Fibroblast of the aortic adventitia (primary cell): Measurements from ENCODE around the gene TAS1R1. TPM values are rescaled to one million over a fixed set of nuclear protein-coding genes. Genes with fewer than 3 reads are reported as not detected.
"Not testable (repeated sequence)": the region's sequence is repeated elsewhere in the genome, so short reads cannot be mapped to it uniquely, and the experiment has no call there.

Experiments used
- DNase-seq: peaks from one replicate; pipeline ENCODE4 v3.0.0-alpha.2; 2010; ENCODE audit warnings: low read depth
- H3K4me3 ChIP-seq: 2 replicates; pipeline ENCODE4 v1.5.1; 2011; ENCODE audit warnings: low read depth, mild to moderate bottlenecking, control low read depth, low read length, moderate library complexity
- CTCF ChIP-seq: IDR thresholded peaks from 2 replicates; pipeline ENCODE4 v1.5.1; 2011; ENCODE audit warnings: mild to moderate bottlenecking, low read length, control low read depth, inconsistent platforms; ENCODE audit not compliant: insufficient read depth
- total RNA-seq: library from RNA; depleted of rRNA; stranded (reverse); fragments of >200 nt; gene quantifications from 2 replicates; pipeline ENCODE4 v1.2.3, GENCODE V29; 2012; ENCODE audit warnings: low replicate concordance

The TAS1R1 gene
- total RNA-seq, 1 donor: not detected

- TF ChIP-seq CTCF: no peak
- peak; percentile 64 for DNase-seq
- no peak overlapping the region for H3K4me3 ChIP-seq
Observed at GRCh38 chr1:6545276-6546112, 9.6 kb upstream of the TAS1R1 start.

- DNase-seq: no peak
- H3K4me3 ChIP-seq: no peak overlapping the region
- no peak for TF ChIP-seq CTCF
Observed at GRCh38 chr1:6546326-6546725, 8.8 kb upstream of the TAS1R1 start.

- DNase-seq: peak; percentile 20
- peak; percentile 3 for TF ChIP-seq CTCF
- H3K4me3 ChIP-seq: no peak overlapping the region
Observed at GRCh38 chr1:6547301-6547700, 7.8 kb upstream of the TAS1R1 start.

GRCh38 chr1:6554031-6554906 lies 838 bp upstream of the TAS1R1 start, which contains the start of gene NOL9:
Gene NOL9 (minus strand): TSS chr1:6554513. CDS start chr1:6554502, 11 bp downstream.
- H3K4me3 ChIP-seq: peak within 1 kb of the TSS; percentile 90
- DNase-seq: peak; percentile 91
- peak; percentile 97 for TF ChIP-seq CTCF

- DNase-seq: no peak
- TF ChIP-seq CTCF: no peak
- no peak overlapping the region for H3K4me3 ChIP-seq
Observed at GRCh38 chr1:6557597-6557996, 2.5 kb downstream of the TAS1R1 start.

GRCh38 chr1:6559161-6559560 lies 4.1 kb downstream of the TAS1R1 start:
- DNase-seq, H3K4me3 ChIP-seq: not testable (repeated sequence)

- no peak for DNase-seq
- no peak for TF ChIP-seq CTCF
- no peak overlapping the region for H3K4me3 ChIP-seq
Observed at GRCh38 chr1:6560267-6560666, 5.2 kb downstream of the TAS1R1 start.
